ENCODE measurements around the gene ERP27. TPM values are rescaled to one million over a fixed set of nuclear protein-coding genes. Genes with fewer than 3 reads are reported as not detected.
A peak's percentile ranks its signal among the peaks of the same experiment; 100 is the strongest.

The ERP27 gene
- total RNA-seq, 2 donors from 2014 or later = 1.0 to 1.2 TPM

DNA sequence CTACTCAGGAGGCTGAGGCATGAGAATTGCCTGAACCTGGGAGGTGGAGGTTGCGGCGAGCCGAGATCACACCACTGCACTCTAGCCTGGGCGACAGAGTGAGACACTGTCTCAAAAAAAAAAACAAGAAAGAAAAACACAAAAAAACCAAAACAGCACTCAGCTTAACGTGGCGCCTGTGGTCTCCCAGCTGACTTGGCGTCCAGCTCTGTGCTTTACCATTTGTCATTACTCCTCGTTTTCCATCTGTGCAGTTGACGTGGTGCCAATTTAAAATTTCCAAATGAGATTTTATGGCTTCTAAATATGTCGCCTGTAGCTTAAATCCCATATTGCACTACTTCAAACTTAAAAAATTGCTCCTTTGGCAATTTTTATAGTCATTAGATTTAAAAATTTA, 54.7 kb downstream of the ERP27 start:
- DNase-seq (ENCODE audit: low spot score) = peak; percentile 67
- intact Hi-C loops (cut with DNase I) = no loop called here

DNA sequence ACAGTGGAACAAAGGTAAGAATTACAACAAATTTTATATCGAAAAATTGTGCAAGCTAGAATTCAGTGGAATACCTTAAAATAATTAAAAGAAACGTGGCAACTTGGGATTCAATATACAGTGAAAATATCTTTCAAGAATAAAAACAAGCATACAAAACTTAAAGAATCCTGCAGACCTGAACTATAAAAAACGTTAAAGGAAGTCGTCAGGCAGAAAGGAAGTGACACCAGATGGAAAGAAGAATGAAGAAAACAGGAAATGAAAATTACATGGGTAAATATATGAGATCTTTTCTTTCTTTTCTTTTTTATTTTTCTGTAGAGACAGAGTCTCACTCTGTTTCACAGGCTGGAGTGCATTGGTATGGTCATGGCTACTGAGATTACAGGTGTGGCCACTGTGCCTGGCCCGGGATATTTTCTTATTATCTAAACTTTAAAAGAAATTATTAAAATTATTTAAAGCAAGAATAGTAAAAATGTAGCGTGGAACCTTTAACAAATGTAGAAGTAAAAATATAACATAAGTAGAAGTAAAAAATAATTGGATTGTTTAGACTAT, 57.4 kb downstream of the ERP27 start:
- intact Hi-C loops (cut with DNase I) = no loop called here
- DNase-seq (ENCODE audit: low spot score) = no peak

DNA sequence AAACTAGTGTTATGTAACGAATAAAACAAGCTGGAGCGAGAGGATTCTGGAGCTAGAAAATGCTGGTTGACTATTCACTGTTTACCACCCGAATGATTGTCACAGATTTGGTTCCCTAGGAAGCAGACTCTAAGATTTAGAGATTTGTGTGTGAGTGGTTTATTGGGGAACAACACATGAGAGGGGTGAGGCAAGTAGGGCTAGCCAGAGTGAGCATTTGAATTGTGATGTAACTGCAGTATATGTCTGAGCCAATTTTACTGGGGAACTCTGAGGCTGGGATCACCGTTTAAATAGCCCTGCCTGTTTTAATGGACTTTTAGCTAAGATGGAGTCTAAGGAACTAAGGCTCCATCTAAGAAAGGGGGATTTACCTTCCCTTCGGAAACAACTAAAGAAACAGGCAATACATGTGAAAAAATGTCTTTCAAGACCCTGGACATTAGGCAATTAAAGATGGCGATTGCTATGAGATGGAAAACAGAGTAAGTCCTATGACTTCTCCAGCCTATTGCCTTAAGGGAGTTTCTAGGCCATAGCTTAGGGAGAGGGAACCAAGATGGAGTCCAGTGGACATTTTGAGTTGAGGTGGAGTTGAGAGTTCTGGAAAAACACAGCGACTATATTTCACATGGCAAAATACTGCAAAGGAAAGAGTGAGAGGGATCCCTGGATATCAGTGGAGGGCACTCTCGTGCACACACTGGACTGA, 59.0 kb downstream of the ERP27 start:
- intact Hi-C loops (cut with DNase I) = no loop called here
- no peak for DNase-seq (ENCODE audit: low spot score)

- intact Hi-C loops (cut with DNase I) = no loop called here
Observed at GRCh38 chr12:14878488-14878887, 59.8 kb downstream of the ERP27 start.

DNA sequence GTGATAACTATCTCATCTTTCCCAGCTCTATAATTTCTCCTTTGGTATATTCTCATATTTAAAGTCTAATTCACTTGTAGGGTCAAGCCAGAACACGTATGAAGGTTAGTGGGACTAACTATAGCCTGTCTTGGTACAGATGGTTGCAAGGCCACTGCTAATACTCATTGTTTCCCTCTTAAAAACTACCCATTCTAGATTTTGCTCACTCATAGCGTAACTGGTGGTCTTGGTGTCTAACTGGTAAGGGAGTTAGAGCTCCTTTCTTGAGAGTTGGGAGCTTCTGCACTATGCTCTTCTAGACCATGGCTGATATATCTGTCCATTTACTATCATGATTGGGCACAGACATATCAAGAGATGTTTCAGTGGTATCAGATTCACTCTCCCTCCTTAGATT, 61.5 kb downstream of the ERP27 start:
- no peak for DNase-seq (ENCODE audit: low spot score)
- intact Hi-C loops (cut with DNase I) = no loop called here

More at GRCh38 chr12:14878488-14878887, 59.8 kb downstream of the ERP27 start:
- no peak for DNase-seq (ENCODE audit: low spot score)

- no peak for DNase-seq (ENCODE audit: low spot score)
- intact Hi-C loops (cut with DNase I) = no loop called here
Observed at GRCh38 chr12:14874882-14875281, 63.5 kb downstream of the ERP27 start.

GRCh38 chr12:14873440-14874185, 64.7 kb downstream of the ERP27 start:
- intact Hi-C loops (cut with DNase I) = no loop called here

DNA sequence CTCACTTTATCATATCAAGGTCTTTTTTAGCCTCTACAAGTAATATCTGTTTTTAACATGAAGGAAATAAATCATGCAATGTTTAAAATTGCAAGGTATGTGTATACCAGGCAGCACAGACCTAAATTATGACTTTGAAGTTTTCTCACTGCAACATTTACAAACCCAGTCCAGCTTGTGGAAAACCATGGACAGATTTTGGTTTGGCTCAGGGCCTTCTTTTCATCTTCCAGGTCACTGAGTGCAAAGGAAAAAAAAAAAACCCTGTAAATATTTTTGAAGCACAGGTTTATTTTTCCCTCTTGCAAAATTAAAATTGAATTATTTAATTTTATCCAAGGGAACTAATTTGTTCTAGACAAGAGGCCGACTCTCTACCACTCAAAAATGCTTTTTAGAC, 66.5 kb downstream of the ERP27 start:
- DNase-seq (ENCODE audit: low spot score) = no peak
- intact Hi-C loops (cut with DNase I) = no loop called here

More at GRCh38 chr12:14873440-14874185, 64.7 kb downstream of the ERP27 start:
- DNase-seq (ENCODE audit: low spot score) = no peak

DNA sequence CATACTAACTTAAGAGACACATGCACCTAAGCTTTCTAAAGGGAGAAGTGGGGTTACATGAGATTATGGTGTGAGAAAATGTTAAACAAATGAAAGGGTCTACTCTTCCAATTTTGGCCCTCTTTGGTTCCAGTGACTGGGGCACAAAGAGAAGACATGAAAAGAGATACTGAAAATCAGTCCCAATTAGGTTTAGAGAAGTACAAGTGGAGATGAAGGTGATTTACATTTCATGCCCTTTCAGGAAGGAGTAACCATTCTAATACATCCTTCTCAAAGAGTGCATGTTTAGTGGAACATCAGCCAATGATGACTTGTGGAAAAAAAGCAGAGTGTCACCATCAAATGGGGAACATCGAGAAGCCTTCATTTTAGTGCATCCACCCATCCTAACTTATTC, 67.1 kb downstream of the ERP27 start:
- no peak for DNase-seq (ENCODE audit: low spot score)
- intact Hi-C loops (cut with DNase I) = no loop called here

DNA sequence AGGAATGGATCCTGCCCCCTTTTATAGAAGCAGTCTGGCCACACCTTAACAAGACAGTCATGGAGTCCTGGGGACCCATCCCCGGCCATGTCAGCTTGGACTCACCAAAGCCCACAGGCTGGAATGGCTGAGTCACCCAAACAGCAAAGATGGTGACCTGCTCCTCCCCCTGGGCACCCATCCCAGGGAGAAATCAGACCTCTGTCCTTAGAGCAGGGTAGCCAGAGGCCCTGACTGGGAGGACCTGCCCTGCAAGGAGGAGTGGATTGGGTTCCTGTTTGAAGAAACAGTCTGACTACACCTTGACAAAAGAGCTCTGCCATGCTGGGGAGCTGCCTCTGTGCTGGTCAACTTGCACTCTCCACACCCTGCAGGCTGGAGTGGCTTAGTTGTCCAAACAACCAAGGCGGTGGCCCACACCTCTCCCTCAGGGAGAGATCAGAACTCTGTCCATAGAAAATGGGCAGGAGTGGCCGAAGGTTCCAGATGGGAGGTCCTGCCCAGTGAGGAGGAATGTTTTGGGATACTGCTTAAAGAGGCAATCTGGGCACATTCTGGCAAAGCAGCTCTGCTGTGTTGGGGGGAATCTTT, 69.3 kb downstream of the ERP27 start:
- DNase-seq (ENCODE audit: low spot score) = no peak
- intact Hi-C loops (cut with DNase I) = no loop called here

Other genes starting within 250 kb of the ERP27 start
- under 1 TPM in 1 of 2 donors, not detected in 1; 0.10 TPM for gene GUCY2C, start 241.9 kb downstream of the ERP27 start, total RNA-seq
- 10 to 100 TPM; 37.2 to 39.2 TPM for gene WBP11, start 135.1 kb downstream of the ERP27 start, total RNA-seq
- under 1 TPM; 0.62 to 0.74 TPM for gene C12orf60, start 134.9 kb downstream of the ERP27 start, total RNA-seq
- 1 to 10 TPM in 1 of 2 donors, under 1 TPM in 1; 0.57 to 1.4 TPM for gene SMCO3, start 124.4 kb downstream of the ERP27 start, total RNA-seq
- 10 to 100 TPM; 11.3 to 16.1 TPM for gene ART4, start 95.0 kb downstream of the ERP27 start, total RNA-seq
- 1,000 to 10,000 TPM; 4,815 to 5,579 TPM for gene MGP, start 52.7 kb downstream of the ERP27 start, total RNA-seq
- 100 to 1,000 TPM in 1 of 2 donors, 10 to 100 TPM in 1; 96.6 to 157 TPM for gene ARHGDIB, start 23.1 kb upstream of the ERP27 start, total RNA-seq
- gene PDE6H, start 34.5 kb upstream of the ERP27 start, total RNA-seq = not detected

Data from posterior vena cava (tissue), 2 donors.